ENCODE results near the gene P4HA3.
A peak's percentile ranks its signal among the peaks of the same experiment; 100 is the strongest.

Gene P4HA3

DNA sequence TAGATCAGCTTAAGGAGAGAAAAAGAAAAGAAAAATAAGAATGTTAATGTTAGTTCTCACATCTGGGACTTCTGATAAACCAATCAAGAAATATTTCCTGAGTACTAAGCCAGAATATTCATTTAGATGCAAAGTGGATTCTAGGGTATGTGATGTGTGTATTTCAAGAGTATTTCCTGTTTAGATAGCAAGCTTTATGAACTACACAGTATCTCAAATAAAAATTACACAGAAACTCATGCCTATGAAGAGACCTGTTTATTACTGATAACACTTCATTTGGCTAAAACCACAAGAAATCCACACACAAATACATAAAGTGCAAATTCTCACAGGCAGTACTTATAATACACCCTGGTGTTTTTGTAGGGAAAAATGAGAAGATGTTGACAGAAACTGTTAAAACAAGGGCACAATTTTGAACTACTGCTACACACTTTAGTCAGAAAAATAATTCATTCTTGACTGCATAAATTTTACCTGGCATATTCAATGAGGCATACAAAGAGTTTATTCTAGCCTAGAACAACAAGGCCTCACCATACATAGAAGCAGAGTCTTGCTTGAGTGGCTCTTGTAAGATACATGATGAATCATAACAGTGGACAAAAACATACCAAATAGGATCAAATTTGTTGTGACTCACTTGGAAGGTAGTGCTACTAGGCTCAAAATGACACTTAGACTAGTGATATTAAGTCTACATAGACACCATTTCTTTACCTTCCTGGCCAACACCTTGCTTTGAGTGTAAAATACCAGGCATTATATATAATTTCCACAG is 18.8 kb upstream of the P4HA3 start:
- no peaks in the 10 kb centered on the region for H3K27me3 ChIP-seq (ENCODE audit: insufficient read depth, low read depth, severe bottlenecking)
- H3K4me3 ChIP-seq (ENCODE audit: low read depth, low read length) = no peak overlapping the region
- H3K27ac ChIP-seq = no peak overlapping the region
- TF ChIP-seq, protein P1, sequence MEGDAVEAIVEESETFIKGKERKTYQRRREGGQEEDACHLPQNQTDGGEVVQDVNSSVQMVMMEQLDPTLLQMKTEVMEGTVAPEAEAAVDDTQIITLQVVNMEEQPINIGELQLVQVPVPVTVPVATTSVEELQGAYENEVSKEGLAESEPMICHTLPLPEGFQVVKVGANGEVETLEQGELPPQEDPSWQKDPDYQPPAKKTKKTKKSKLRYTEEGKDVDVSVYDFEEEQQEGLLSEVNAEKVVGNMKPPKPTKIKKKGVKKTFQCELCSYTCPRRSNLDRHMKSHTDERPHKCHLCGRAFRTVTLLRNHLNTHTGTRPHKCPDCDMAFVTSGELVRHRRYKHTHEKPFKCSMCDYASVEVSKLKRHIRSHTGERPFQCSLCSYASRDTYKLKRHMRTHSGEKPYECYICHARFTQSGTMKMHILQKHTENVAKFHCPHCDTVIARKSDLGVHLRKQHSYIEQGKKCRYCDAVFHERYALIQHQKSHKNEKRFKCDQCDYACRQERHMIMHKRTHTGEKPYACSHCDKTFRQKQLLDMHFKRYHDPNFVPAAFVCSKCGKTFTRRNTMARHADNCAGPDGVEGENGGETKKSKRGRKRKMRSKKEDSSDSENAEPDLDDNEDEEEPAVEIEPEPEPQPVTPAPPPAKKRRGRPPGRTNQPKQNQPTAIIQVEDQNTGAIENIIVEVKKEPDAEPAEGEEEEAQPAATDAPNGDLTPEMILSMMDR (IDR thresholded peaks at IDR 0.05; ENCODE audit: low read depth, low read length) = no peak
- no peaks in the 10 kb centered on the region for H3K36me3 ChIP-seq
- DNase-seq = no peak
- H3K9me3 ChIP-seq (ENCODE audit: severe bottlenecking) = peaks cover 5% of the 10 kb centered on the region

GRCh38 chr11:74327076-74327475 is 15.6 kb upstream of the P4HA3 start:
- no peaks in the 10 kb centered on the region for H3K36me3 ChIP-seq
- TF ChIP-seq, protein P1 (IDR thresholded peaks at IDR 0.05; ENCODE audit: low read depth, low read length) = no peak
- no peaks in the 10 kb centered on the region for H3K27me3 ChIP-seq (ENCODE audit: insufficient read depth, low read depth, severe bottlenecking)
- no peak overlapping the region for H3K4me3 ChIP-seq (ENCODE audit: low read depth, low read length)
- H3K27ac ChIP-seq = no peak overlapping the region
- no peak for DNase-seq
- H3K9me3 ChIP-seq (ENCODE audit: severe bottlenecking) = peaks cover 7% of the 10 kb centered on the region

DNA sequence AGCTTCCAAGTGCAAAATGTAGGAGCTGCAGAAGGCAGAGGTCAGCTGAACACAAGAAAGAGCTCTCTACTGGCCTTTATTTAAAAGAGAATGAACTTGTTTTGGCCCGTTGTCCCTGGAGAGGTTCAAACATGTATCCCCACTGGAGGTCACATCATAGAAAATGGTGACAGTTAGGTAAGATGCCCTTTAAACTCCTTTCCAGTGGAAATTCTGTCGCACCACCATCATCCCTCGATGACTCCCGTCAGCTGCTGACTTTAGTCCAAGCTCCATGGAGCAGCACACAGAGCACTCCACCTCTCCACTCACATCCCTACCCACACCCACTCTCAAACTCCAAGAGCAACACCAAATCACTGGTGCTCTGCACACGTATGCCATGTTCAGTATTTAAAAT is 15.2 kb upstream of the P4HA3 start:
- no peaks in the 10 kb centered on the region for H3K36me3 ChIP-seq
- H3K27ac ChIP-seq = no peak overlapping the region

DNA sequence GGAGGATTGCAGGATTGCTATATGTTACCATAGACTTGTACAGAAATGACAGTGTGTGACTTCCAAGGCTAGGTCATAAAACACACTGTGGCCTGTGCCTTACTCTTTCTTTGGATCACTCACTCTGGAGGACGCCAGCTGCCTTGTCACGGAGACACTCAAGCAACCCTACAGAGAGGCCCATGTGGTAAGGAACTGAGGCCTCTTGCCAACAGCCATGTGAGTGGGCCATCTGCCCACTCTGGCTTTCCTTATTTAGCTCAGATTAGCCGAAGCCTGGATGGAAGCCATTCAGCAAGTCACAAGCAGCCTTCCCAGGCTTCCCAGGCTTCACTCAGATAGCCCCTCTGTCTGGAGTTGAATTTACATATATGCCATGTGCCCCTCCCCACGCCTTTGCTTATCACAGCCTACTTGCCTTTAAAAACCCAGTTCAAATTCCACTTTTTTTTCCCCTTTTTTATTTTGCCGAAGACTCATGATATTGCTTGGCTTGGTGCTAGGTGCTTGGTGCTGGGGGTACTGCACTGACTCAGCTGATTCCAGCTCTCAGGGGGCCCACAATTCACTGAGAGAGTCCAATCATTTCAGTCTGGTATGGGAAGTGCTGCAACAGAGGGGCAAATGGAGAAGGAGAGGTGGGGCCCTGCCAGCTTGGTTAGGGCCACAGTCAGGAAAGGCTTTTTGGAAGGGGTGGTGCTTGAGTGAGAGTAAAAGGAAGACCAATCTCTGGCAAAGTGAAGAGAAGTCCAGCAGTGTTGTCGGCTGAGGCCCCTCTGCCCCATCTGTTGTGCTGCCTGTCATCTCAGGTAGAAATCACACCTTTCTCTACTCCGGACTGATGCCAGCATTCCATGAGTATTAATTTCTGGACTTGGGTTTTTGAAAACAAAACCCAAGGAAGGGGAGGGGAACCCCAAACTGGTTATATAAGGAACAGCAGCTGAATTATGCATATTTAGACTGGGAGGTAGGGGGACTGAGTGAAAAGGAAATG is 14.5 kb upstream of the P4HA3 start:
- Histone ChIP-seq H3K4me3 (ENCODE audit: low read depth, low read length) (no peak overlapping the region), H3K27me3 (ENCODE audit: insufficient read depth, low read depth, severe bottlenecking) (no peaks in the 10 kb centered on the region), H3K27ac (peak overlapping the region; percentile 59), H3K9me3 (ENCODE audit: severe bottlenecking) (peaks cover 7% of the 10 kb centered on the region), H3K36me3 (no peaks in the 10 kb centered on the region)
- TF ChIP-seq, protein P1 (IDR thresholded peaks at IDR 0.05; ENCODE audit: low read depth, low read length) = no peak
- DNase-seq = peak; percentile 53

More for the DNA sequence above, 15.2 kb upstream of the P4HA3 start:
- no peak for DNase-seq
- H3K27me3 ChIP-seq (ENCODE audit: insufficient read depth, low read depth, severe bottlenecking) = no peaks in the 10 kb centered on the region
- peaks cover 7% of the 10 kb centered on the region for H3K9me3 ChIP-seq (ENCODE audit: severe bottlenecking)
- TF ChIP-seq, protein P1 (IDR thresholded peaks at IDR 0.05; ENCODE audit: low read depth, low read length) = no peak
- no peak overlapping the region for H3K4me3 ChIP-seq (ENCODE audit: low read depth, low read length)

GRCh38 chr11:74322667-74323066 is 11.2 kb upstream of the P4HA3 start:
- Histone ChIP-seq H3K9me3 (ENCODE audit: severe bottlenecking) (peaks cover 6% of the 10 kb centered on the region), H3K27ac (no peak overlapping the region), H3K4me3 (ENCODE audit: low read depth, low read length) (no peak overlapping the region), H3K36me3 (no peaks in the 10 kb centered on the region), H3K27me3 (ENCODE audit: insufficient read depth, low read depth, severe bottlenecking) (no peaks in the 10 kb centered on the region)
- TF ChIP-seq, protein P1 (IDR thresholded peaks at IDR 0.05; ENCODE audit: low read depth, low read length) = no peak
- DNase-seq = no peak
